Naive B cell (primary cell): ENCODE measurements around the gene FOXK1. TPM values are rescaled to one million over a fixed set of nuclear protein-coding genes. Genes with fewer than 3 reads are reported as not detected.
"Not testable (repeated sequence)": the region's sequence is repeated elsewhere in the genome, so short reads cannot be mapped to it uniquely, and the experiment has no call there.

ENCODE experiments used
- ATAC-seq, 2 donors: fragments of 150-1000 bp; cut with Tn5 transposase; 2 replicates each; pipeline ENCODE4 v1.10.0; 2021; ENCODE audit warnings: low read depth in 2 of 2, mild to moderate bottlenecking in 2 of 2, moderate library complexity in 2 of 2
- DNase-seq: peaks from one replicate; pipeline ENCODE4 v3.0.0; 2022
- H3K27ac Mint-ChIP-seq, 6 donors: one replicate each; pipeline ENCODE4 v1.8.0; 2020 to 2022; ENCODE audit warnings: mild to moderate bottlenecking in 6 of 6, mixed read lengths in 6 of 6, moderate library complexity in 5 of 6, inconsistent platforms in 2 of 6
- H3K27me3 Mint-ChIP-seq, 3 donors: one replicate each; pipeline ENCODE4 v1.8.0; 2021 to 2022; ENCODE audit warnings: mixed read lengths in 3 of 3, mild to moderate bottlenecking in 1 of 3
- H3K36me3 Mint-ChIP-seq, 2 donors: one replicate each; pipeline ENCODE4 v1.8.0; 2020 to 2022; ENCODE audit warnings: mixed read lengths in 2 of 2, inconsistent platforms in 1 of 2, mild to moderate bottlenecking in 1 of 2
- H3K4me1 Mint-ChIP-seq, 3 donors: one replicate each; pipeline ENCODE4 v1.8.0; 2020 to 2022; ENCODE audit warnings: mixed read lengths in 3 of 3, inconsistent platforms in 1 of 3, mild to moderate bottlenecking in 1 of 3, moderate library complexity in 1 of 3
- H3K4me3 Mint-ChIP-seq, 8 donors: one replicate each; pipeline ENCODE4 v1.8.0; 2020 to 2022; ENCODE audit warnings: mild to moderate bottlenecking in 8 of 8, mixed read lengths in 8 of 8, moderate library complexity in 8 of 8, inconsistent platforms in 2 of 8
- H3K9me3 Mint-ChIP-seq, 7 donors: one replicate each; pipeline ENCODE4 v1.8.0; 2020 to 2022; ENCODE audit warnings: mixed read lengths in 7 of 7, mild to moderate bottlenecking in 5 of 7, inconsistent platforms in 2 of 7, moderate library complexity in 1 of 7
- polyA plus RNA-seq, 6 donors: library from polyadenylated mRNA; unstranded; fragments of 300-500 nt; fragmentation: Illumina TruSeq; gene quantifications; one replicate each; pipeline ENCODE4 v1.2.3, GENCODE V29; 2021; ENCODE audit warnings: low read depth in 6 of 6

The FOXK1 gene
- 1 to 10 TPM in 5 of 6 donors, under 1 TPM in 1; 0.92 to 3.1 (median 1.8) TPM for polyA plus RNA-seq

DNA sequence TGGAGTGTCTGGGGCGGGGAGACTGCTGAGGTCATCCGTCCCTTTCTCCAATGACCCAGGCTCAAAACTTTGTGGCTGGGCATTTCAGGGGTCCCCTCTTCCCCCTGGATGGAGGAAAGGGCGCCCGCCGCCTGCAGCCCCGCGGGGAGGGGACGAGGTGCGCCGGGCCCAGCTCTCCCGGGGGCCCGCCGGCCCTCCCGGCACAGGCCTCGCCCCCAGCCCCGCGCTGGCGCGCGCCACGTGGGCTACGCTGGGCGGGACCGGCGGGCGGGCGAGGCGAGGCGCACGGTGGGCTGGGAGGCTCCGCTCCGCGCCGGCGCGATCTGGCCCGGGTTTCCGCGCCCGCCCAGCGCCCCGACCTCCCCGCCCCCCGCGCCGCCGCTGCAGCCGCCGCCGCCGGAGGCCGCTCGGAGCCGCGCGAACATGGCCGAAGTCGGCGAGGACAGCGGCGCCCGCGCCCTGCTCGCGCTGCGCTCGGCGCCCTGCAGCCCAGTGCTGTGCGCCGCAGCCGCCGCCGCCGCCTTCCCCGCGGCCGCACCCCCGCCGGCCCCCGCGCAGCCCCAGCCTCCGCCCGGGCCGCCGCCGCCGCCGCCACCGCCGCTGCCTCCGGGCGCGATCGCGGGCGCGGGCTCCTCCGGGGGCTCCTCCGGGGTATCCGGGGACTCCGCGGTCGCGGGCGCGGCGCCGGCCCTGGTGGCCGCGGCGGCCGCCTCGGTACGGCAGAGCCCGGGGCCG is at the start of gene FOXK1:
TSS of gene FOXK1 (plus strand) at position 410 of the 735 bp plus-strand sequence. CDS start at position 424, 14 bp downstream.
- Mint-ChIP-seq H3K27ac (peak within 1 kb of the TSS; percentile 75 to 100 (median 96)), H3K4me1 (peaks cover 31 to 49% (median 33%) of the 10 kb centered on the region in 3 donors), H3K9me3 (no peaks in the 10 kb centered on the region), H3K4me3 (peak within 1 kb of the TSS; percentile 88 to 99 (median 96)), H3K36me3 (peaks cover 0 to 8% of the 10 kb centered on the region in 2 donors), H3K27me3 (peaks cover 0 to 11% (median 7%) of the 10 kb centered on the region in 3 donors)
- peak; percentile 77 for DNase-seq
- ATAC-seq = peak; percentile 69 to 75

DNA sequence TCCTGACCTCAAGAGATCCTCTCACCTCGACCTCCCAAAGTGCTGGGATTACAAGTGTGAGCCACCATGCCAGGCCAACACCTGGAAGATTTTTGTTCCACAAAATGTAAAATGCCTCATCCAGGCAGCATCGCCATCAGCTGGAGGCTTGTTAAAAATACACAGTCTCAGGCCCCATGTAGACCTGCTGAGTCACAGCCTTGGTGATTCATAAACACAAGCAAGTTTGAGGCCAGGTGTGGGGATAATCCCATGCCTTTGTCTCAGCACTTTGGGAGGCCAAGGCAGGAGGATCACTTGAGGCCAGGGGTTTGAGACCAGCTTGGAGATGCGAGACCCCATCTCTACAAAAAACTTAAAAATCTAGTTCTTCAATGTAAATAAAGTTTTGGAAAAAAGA is 49.1 kb upstream of the FOXK1 start:
- no peak for ATAC-seq
- no peaks in the 10 kb centered on the region for H3K9me3 Mint-ChIP-seq
- no peak for DNase-seq

DNA sequence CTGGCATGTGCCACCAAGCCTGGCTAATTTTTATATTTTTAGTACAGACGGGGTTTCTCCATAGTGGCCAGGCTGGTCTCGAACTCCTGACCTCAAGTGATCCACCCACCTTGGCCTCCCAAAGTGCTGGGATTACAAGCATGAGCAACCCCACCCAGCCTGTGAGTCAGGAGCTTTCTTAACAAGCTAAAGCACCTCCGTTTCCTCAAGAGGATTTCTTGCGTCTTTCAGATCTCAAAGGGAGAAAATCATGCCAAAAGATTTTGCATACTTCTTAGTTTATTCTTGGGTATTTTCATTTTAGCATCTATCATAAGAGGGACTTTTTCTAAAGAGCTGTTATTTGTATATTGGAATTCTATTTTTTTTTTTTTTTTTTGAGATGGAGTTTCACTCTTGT is 47.9 kb upstream of the FOXK1 start:
- no peak overlapping the region for H3K4me3 Mint-ChIP-seq
- H3K27ac Mint-ChIP-seq = no peak overlapping the region
- no peak for ATAC-seq
- peaks cover 0 to 1% (median 0%) of the 10 kb centered on the region in 3 donors for H3K4me1 Mint-ChIP-seq
- H3K9me3 Mint-ChIP-seq = no peaks in the 10 kb centered on the region
- no peak for DNase-seq
- no peaks in the 10 kb centered on the region for H3K36me3 Mint-ChIP-seq
- peaks cover 16 to 31% (median 25%) of the 10 kb centered on the region in 3 donors for H3K27me3 Mint-ChIP-seq

More for the DNA sequence above, 49.1 kb upstream of the FOXK1 start:
- H3K27ac Mint-ChIP-seq = no peak overlapping the region
- peaks cover 12 to 25% (median 16%) of the 10 kb centered on the region in 3 donors for H3K27me3 Mint-ChIP-seq
- H3K4me1 Mint-ChIP-seq = peaks cover 0 to 1% (median 0%) of the 10 kb centered on the region in 3 donors
- no peaks in the 10 kb centered on the region for H3K36me3 Mint-ChIP-seq
- no peak overlapping the region for H3K4me3 Mint-ChIP-seq

DNA sequence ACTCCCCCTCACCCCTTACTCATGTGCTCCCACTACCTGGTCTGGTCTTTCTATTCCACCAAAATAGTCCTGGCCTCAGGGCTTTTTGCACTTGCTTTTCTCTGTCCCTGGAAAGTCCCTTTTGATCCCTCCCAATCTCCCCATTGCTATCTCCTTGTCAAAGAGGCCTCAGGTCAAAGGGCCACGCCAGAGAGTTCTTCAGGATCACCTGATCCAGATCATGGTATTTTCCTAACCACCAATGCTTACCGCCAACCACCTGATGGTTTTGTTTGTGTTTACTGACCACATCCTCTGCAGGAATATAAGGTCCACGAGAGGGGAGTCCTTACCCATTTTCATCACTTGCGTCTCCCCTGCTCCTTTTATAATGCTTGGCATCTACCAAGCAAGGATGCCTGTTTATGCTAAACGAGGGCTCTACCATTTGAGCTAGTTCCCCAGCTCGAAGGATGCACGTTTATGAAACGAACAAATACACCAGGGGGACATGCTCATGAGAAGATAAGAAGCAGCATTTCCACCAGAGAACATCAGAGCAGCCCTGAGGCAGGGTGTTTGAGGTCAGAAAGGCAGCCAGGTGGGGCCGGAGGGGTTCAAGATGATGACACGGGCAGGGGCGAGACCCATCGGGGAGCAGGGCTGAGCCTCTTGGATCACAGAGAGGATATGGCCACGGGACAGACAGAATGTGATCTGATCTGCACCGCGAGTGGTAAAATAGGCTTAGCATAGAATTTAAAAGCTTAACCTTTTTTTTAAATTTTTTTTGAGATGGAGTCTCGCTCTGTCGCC is 43.1 kb upstream of the FOXK1 start:
- Mint-ChIP-seq H3K36me3 (no peaks in the 10 kb centered on the region), H3K27me3 (peaks cover 4 to 27% (median 24%) of the 10 kb centered on the region in 3 donors), H3K9me3 (no peaks in the 10 kb centered on the region), H3K4me3 (peak overlapping the region in 2 of 8 donors; percentile 19 to 62), H3K4me1 (peaks cover 7 to 10% (median 8%) of the 10 kb centered on the region in 3 donors), H3K27ac (peak overlapping the region in 1 of 6 donors; percentile 7)
- ATAC-seq (no peak), DNase-seq (no peak)

DNA sequence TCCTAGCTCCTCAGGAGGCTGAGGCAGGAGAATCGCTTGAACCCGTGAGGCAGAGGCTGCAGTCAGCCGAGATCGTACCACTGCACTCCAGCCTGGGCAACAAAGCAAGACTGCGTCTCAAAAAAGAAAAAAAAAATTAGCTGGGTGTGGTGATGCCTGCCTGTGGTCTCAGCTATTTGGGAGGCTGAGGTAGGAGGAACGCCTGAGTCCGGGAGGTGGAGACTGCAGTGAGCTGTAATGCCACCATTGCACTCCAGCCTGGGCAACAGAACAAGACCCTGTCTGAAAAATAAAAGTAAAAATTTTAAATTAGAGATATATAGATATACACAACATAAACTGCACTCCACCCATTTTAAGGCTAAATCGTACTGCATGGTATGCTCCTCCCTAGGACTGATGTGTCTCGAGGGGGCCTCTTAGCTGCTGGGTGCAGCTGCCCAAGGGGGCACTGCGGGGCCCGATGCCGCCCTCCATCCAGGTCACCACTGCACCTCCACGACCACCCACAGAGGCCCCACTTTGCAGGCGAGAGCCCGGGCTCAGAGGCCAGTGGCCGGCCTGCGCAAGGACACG is 40.9 kb upstream of the FOXK1 start:
- ATAC-seq = peak; percentile 29 to 34
- peak overlapping the region in 3 of 6 donors; percentile 38 to 88 (median 62) for H3K27ac Mint-ChIP-seq
- no peaks in the 10 kb centered on the region for H3K9me3 Mint-ChIP-seq
- H3K4me3 Mint-ChIP-seq = peak overlapping the region; percentile 58 to 90 (median 80)
- no peaks in the 10 kb centered on the region for H3K36me3 Mint-ChIP-seq
- no peak for DNase-seq
- peaks cover 7 to 10% (median 8%) of the 10 kb centered on the region in 3 donors for H3K4me1 Mint-ChIP-seq
- peaks cover 4 to 27% (median 24%) of the 10 kb centered on the region in 3 donors for H3K27me3 Mint-ChIP-seq

DNA sequence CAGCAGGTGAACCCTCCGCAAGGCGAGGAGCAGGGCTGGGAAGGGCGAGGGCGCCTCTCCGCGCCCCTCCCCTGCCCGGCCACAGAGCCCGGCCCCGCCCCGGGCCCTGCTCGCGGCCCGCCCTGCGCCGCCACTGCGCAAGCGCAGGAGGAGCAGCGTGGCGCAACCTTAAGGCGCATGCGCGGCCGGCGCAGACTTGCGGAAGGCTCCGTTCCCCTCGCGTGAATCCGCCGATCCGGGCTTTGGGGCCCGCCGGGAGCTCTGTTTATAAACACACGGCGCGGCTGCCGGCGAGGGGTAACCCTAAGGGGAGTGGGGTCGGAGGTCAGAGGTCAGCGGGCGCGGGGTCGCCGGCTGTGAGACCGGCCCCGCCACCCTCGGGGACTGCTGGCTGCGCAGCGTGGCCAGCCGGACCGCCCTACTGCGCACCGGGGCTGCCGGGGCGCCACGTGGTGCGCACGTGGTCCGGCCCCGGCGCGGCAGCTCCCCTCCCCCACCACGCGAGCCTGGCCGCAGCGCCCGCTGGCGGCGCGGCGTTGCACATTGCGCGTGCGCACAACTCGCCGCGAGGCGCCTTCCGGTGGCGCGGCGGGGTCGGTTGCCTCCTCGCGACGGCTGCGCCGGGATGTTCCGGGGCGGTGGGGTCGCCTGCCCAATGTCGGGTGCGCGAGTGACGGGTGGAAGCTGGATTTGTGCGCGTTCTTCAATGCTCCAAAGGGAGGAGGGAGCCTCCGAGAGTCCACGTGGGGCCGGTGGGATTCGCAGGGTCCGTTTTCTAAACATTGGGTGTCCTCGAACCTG is 40.2 kb upstream of the FOXK1 start:
- peak; percentile 78 to 80 for ATAC-seq
- Mint-ChIP-seq H3K4me3 (peak overlapping the region; percentile 87 to 95 (median 90)), H3K4me1 (peaks cover 7 to 10% (median 8%) of the 10 kb centered on the region in 3 donors), H3K9me3 (no peaks in the 10 kb centered on the region), H3K27me3 (peaks cover 4 to 27% (median 23%) of the 10 kb centered on the region in 3 donors), H3K27ac (peak overlapping the region; percentile 80 to 96 (median 94)), H3K36me3 (no peaks in the 10 kb centered on the region)
- peak; percentile 97 for DNase-seq

DNA sequence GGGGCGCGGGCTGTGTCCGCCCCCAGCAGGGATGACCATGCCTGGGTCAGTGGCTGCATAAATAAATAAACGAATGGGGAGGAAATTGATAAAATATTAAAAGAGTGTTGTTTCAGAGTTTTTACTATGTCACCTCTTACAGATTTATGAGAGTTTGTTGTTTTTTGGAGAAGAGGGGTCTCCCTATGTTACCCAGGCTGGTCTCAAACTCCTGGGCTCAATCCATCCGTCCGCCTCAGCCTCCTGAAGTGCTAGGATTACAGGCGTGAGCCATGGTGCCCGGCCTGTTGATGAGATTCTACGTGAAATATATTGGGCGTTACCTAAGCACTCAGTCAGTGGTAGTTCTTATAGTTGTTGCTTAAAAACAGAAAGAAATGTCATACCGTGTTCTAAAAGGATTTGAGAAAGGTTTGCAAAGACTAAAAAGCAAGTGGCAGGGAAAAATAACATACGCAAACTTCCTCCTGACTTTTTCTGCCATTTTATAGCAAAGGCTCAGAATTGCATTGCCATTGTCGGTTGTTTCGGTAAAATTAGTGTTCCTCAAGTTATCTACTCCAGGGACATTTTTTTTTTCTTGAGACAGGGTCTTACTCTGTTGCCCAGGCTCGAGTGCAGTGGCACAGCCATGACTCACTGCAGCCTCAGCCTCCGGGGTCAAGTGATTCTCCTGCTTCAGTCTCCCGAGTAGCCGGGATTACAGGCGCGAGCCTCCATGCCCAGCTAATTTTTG is 39.5 kb upstream of the FOXK1 start:
- H3K4me1 Mint-ChIP-seq = peaks cover 7 to 10% (median 8%) of the 10 kb centered on the region in 3 donors
- H3K36me3 Mint-ChIP-seq = no peaks in the 10 kb centered on the region
- peaks cover 4 to 23% (median 16%) of the 10 kb centered on the region in 3 donors for H3K27me3 Mint-ChIP-seq
- peak; percentile 1 for DNase-seq
- peak overlapping the region; percentile 87 to 95 (median 90) for H3K4me3 Mint-ChIP-seq
- H3K9me3 Mint-ChIP-seq = no peaks in the 10 kb centered on the region
- H3K27ac Mint-ChIP-seq = peak overlapping the region; percentile 80 to 96 (median 94)
- ATAC-seq = no peak

DNA sequence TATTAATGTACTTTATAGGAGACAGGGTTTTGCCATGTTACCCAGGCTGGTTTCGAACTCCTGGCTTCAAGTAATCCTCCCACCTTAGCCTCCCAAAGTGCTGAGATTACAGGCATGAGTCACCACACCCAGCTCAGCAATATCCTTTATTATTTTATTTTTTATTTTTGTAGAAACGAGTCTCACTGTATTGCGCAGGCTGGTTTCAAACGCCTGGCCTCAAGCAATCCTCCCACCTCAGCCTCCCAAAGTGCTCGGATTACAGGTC is 39.0 kb upstream of the FOXK1 start:
- peaks cover 7 to 10% (median 8%) of the 10 kb centered on the region in 3 donors for H3K4me1 Mint-ChIP-seq
- ATAC-seq, H3K9me3 Mint-ChIP-seq, H3K36me3 Mint-ChIP-seq, H3K27ac Mint-ChIP-seq, DNase-seq: not testable (repeated sequence)
- peaks cover 4 to 19% (median 12%) of the 10 kb centered on the region in 3 donors for H3K27me3 Mint-ChIP-seq
- H3K4me3 Mint-ChIP-seq = peak overlapping the region in 7 of 8 donors; percentile 87 to 95 (median 90)

DNA sequence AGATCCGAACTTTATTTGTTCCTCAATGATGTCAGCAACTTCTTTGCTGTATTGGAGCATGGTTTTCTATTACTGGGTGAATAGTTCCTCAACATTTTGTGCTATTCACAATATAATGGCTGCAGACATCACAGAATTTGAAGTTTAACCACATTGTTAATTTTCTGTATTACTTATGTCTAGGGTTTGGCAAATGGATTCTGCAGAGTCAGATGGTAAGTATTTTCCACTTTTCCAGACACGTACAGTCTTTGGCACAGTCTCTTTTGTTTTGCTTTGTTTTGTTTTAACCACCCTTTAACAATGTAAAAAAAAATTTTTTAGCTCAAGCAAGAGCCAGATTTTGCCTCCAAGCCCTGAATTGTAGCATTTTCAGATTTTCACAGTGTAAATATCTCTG is 36.8 kb upstream of the FOXK1 start:
- Mint-ChIP-seq H3K4me1 (peaks cover 7 to 10% (median 8%) of the 10 kb centered on the region in 3 donors), H3K27me3 (no peaks in the 10 kb centered on the region), H3K9me3 (peaks cover 0 to 1% (median 0%) of the 10 kb centered on the region in 7 donors), H3K36me3 (no peaks in the 10 kb centered on the region), H3K4me3 (peak overlapping the region in 1 of 8 donors; percentile 33), H3K27ac (no peak overlapping the region)
- ATAC-seq (no peak), DNase-seq (no peak)

DNA sequence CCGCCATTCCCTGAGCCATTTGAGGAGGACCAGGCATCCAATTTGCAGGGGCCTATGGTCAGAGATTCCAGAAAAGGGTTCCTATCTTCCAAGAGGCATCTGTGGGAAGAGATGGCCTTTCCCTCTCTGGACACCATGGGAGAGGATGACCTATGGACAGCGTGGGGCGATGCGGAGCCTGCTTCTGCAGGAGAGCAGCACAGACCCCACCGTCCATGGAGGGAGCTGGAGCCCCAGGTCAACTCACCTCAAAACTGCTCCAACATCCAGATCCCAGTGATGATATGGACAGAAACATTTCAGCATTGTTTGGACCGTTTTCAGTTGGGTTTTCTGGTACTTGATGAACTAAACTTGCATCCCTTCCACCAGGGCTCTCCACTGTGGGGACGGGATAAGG is 34.0 kb upstream of the FOXK1 start:
- ATAC-seq = no peak
- Mint-ChIP-seq H3K27me3 (no peaks in the 10 kb centered on the region), H3K4me3 (no peak overlapping the region), H3K27ac (no peak overlapping the region), H3K4me1 (no peaks in the 10 kb centered on the region), H3K9me3 (peaks cover 0 to 1% (median 0%) of the 10 kb centered on the region in 7 donors), H3K36me3 (no peaks in the 10 kb centered on the region)
- DNase-seq = no peak

DNA sequence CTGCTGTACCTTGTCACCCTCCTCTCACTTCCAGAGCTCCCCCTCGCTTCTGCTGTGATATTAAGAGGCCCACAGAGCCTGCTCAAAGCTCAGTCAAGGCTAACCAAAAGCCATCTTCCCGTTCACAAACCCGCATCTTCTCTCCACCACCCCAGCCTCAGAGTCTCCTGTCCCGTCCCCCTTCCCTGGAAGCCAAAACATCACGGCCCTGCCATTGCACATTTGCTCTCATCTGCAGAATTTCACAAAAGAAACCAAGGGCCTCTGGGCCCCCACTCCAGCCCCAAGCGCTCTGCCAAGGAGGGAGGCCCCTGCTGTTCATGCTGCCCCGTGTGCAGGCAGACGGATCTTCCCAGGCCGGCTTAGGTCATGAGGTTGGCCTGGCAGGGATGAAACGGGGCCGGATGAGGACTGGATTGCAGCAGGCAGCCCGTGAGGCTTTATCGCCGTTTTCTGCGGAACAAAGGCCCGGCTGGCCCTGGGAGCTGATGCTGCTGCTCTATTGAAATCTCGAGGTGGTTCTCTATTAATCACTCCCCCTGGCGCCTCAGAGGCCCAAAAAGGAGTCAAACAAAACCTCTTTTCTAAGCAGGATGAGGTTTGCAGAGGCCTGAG is 31.6 kb upstream of the FOXK1 start:
- peak overlapping the region in 1 of 6 donors; percentile 57 for H3K27ac Mint-ChIP-seq
- ATAC-seq (no peak), DNase-seq (no peak)
- H3K4me3 Mint-ChIP-seq = peak overlapping the region in 1 of 8 donors; percentile 25
- no peaks in the 10 kb centered on the region for H3K4me1 Mint-ChIP-seq
- no peaks in the 10 kb centered on the region for H3K27me3 Mint-ChIP-seq
- peaks cover 0 to 1% (median 0%) of the 10 kb centered on the region in 7 donors for H3K9me3 Mint-ChIP-seq
- no peaks in the 10 kb centered on the region for H3K36me3 Mint-ChIP-seq

DNA sequence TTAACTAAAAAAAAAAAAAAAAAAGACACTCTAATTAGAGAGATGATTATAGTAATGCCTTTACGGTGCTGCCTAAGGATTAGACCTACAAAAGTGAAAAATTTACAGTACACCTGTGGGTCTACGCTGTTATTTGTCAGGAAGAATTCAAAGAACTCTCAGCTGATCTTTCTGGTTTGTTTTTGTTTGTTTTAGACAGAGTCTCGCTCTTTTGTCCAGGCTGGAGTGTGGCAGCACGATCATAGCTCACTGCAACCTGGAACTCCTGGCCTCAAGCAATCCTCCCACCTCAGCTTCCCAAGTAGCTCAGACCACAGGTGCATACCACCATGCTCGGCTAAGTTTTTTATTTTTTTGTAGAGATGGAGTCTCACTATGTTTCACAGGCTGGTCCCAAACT is 28.3 kb upstream of the FOXK1 start:
- Mint-ChIP-seq H3K27ac (no peak overlapping the region), H3K36me3 (peaks cover 11 to 24% of the 10 kb centered on the region in 2 donors), H3K27me3 (peaks cover 0 to 11% (median 11%) of the 10 kb centered on the region in 3 donors), H3K9me3 (peaks cover 0 to 19% (median 14%) of the 10 kb centered on the region in 7 donors), H3K4me1 (no peaks in the 10 kb centered on the region), H3K4me3 (no peak overlapping the region)
- no peak for DNase-seq
- ATAC-seq = no peak
